ENCODE results near the gene SUDS3. TPM values are rescaled to one million over a fixed set of nuclear protein-coding genes. Genes with fewer than 3 reads are reported as not detected.
A peak's percentile ranks its signal among the peaks of the same experiment; 100 is the strongest.

Gene SUDS3
- total and polyA plus RNA-seq, 4 donors: 10.9 to 106 (median 17.8) TPM

DNA sequence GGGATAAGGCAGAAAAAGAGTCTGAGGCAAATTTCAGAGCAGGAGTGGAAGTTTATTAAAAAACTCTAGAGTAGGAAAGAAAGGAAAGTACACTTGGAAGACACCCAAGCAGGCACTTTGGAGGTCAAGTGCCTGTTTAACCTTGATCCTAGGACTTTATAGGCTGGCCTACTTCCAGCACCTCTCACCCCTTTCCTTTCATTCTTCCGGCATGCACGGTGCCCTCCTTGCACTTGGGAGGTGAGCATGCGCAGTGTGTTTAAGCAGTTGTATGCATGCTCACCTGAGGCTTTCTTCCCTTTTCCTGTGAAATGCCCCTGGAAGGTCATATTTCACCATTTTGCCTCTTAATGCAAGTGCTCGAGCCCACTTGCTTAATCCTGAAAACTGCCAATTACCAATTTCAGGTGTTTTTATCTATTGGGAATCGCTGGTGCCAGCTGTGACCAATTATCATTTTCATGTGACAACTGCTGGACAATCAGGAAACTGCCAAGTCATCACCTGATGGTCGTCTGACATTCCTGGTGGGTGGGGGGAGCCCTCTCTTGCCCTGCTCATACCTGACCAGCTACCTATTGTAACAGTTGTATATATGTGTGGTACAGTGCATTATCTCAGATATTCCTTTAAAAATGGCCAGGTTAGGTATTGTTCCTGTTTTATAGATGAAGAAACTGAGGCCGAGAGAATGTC, 53.5 kb downstream of the SUDS3 start:
- ATAC-seq (ENCODE audit: insufficient read depth, low FRiP score) (no peak), DNase-seq (peak; percentile 32 to 81 (median 62))

DNA sequence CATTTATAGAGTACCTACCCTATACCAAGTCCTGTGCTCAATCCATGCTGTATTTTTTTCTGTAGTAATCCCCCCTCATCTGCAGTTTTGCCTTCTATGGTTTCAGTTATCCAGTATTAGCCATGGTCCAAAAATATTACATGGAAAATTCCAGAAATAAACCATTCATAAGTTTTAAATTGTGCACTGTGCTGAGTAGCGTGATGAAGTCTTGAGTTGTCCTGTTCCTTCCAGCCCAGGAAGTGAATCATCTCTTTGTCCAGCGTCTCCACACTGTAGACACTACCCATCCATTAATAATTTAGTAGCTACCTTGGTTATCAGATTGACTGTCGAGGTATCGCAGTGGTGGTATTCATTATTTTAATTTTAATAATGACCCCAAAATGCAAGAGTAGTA, 54.2 kb downstream of the SUDS3 start:
- TF ChIP-seq, protein P1, sequence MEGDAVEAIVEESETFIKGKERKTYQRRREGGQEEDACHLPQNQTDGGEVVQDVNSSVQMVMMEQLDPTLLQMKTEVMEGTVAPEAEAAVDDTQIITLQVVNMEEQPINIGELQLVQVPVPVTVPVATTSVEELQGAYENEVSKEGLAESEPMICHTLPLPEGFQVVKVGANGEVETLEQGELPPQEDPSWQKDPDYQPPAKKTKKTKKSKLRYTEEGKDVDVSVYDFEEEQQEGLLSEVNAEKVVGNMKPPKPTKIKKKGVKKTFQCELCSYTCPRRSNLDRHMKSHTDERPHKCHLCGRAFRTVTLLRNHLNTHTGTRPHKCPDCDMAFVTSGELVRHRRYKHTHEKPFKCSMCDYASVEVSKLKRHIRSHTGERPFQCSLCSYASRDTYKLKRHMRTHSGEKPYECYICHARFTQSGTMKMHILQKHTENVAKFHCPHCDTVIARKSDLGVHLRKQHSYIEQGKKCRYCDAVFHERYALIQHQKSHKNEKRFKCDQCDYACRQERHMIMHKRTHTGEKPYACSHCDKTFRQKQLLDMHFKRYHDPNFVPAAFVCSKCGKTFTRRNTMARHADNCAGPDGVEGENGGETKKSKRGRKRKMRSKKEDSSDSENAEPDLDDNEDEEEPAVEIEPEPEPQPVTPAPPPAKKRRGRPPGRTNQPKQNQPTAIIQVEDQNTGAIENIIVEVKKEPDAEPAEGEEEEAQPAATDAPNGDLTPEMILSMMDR (IDR thresholded peaks at IDR 0.05; ENCODE audit: control extremely low read depth, extremely low read depth): no peak
- H3K4me1 ChIP-seq (ENCODE audit: control insufficient read depth in 5 of 5, insufficient read depth in 5 of 5, low read length in 5 of 5): peaks cover 0 to 5% (median 0%) of the 10 kb centered on the region in 5 donors
- H3K36me3 ChIP-seq (ENCODE audit: control insufficient read depth in 4 of 4, insufficient read depth in 4 of 4, low read length in 4 of 4): no peaks in the 10 kb centered on the region
- H3K27me3 ChIP-seq (ENCODE audit: control insufficient read depth in 3 of 3, insufficient read depth in 3 of 3, low read length in 2 of 3): no peaks in the 10 kb centered on the region
- ATAC-seq (ENCODE audit: insufficient read depth, low FRiP score): no peak
- no peak for DNase-seq
- no peak overlapping the region for H3K27ac ChIP-seq (ENCODE audit: low read depth in 1 of 2, low read length in 1 of 2)
- H3K9ac ChIP-seq (ENCODE audit: insufficient read depth in 1 of 2, low read length in 2 of 2): no peak overlapping the region
- H3K4me3 ChIP-seq: no peak overlapping the region
- WGBS, 2 donors: 83 to 87% methylated on average over 4 of the region's 4 CpGs
- peaks cover 0 to 3% (median under 1%) of the 10 kb centered on the region in 4 donors for H3K9me3 ChIP-seq (ENCODE audit: control insufficient read depth in 4 of 4, insufficient read depth in 3 of 4, low read length in 3 of 4)

More for the DNA sequence above, 53.5 kb downstream of the SUDS3 start:
- Histone ChIP-seq H3K4me1 (ENCODE audit: control insufficient read depth in 5 of 5, insufficient read depth in 5 of 5, low read length in 5 of 5) (peaks cover 0 to 5% (median 0%) of the 10 kb centered on the region in 5 donors), H3K9me3 (ENCODE audit: control insufficient read depth in 4 of 4, insufficient read depth in 3 of 4, low read length in 3 of 4) (peaks cover 0 to 3% (median under 1%) of the 10 kb centered on the region in 4 donors), H3K27me3 (ENCODE audit: control insufficient read depth in 3 of 3, insufficient read depth in 3 of 3, low read length in 2 of 3) (no peaks in the 10 kb centered on the region), H3K4me3 (no peak overlapping the region), H3K36me3 (ENCODE audit: control insufficient read depth in 4 of 4, insufficient read depth in 4 of 4, low read length in 4 of 4) (no peaks in the 10 kb centered on the region), H3K27ac (ENCODE audit: low read depth in 1 of 2, low read length in 1 of 2) (no peak overlapping the region), H3K9ac (ENCODE audit: insufficient read depth in 1 of 2, low read length in 2 of 2) (no peak overlapping the region)
- TF ChIP-seq, protein P1 (IDR thresholded peaks at IDR 0.05; ENCODE audit: control extremely low read depth, extremely low read depth): no peak
- WGBS, 2 donors: 64 to 82% methylated on average over 7 of the region's 7 CpGs

DNA sequence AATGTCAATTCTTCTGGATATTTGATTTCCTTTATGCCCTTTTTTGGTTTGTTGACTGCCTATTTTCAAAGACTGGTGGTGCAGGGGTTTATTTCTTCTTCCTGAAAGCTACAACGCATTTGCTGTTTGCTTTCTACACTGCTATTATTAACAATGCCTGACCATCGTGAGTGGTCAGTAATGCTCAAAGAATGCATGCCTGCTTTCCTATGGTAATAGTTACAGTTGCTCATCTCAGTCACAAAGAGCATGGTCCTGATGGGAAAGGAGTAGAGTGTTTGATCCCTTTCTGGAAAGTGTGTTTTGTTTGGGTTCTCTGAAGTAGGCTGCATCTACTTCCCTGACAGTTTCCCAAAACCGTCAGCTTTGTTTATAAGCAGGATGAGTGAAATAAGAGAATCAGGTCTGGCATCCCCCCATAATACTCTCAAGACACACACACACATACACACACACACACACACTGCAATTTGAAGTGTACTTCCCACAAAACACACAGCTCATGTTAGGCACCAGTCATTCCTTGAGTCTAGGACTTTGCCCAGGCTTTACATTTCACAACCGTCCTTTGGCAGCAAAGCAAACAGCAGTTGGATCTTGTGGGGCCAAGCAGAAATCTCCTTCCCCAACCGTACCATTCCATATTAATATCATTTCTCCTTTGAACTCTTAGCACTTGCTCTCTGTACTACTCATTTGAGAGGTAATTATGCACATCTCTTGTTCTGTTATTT, 56.6 kb downstream of the SUDS3 start:
- TF ChIP-seq, protein P1 (IDR thresholded peaks at IDR 0.05; ENCODE audit: control extremely low read depth, extremely low read depth): no peak

More for the DNA sequence above, 56.6 kb downstream of the SUDS3 start:
- H3K36me3 ChIP-seq (ENCODE audit: control insufficient read depth in 4 of 4, insufficient read depth in 4 of 4, low read length in 4 of 4): no peaks in the 10 kb centered on the region
- H3K27ac ChIP-seq (ENCODE audit: low read depth in 1 of 2, low read length in 1 of 2): no peak overlapping the region
- H3K4me3 ChIP-seq: no peak overlapping the region
- H3K4me1 ChIP-seq (ENCODE audit: control insufficient read depth in 5 of 5, insufficient read depth in 5 of 5, low read length in 5 of 5): peaks cover 0 to 5% (median 0%) of the 10 kb centered on the region in 5 donors
- no peaks in the 10 kb centered on the region for H3K27me3 ChIP-seq (ENCODE audit: control insufficient read depth in 3 of 3, insufficient read depth in 3 of 3, low read length in 2 of 3)
- 47 to 61% methylated on average over 5 of the region's 5 CpGs for WGBS, 2 donors
- DNase-seq (no peak), ATAC-seq (ENCODE audit: insufficient read depth, low FRiP score) (no peak)
- H3K9ac ChIP-seq (ENCODE audit: insufficient read depth in 1 of 2, low read length in 2 of 2): no peak overlapping the region
- H3K9me3 ChIP-seq (ENCODE audit: control insufficient read depth in 4 of 4, insufficient read depth in 3 of 4, low read length in 3 of 4): peaks cover 0 to 1% (median 0%) of the 10 kb centered on the region in 4 donors
